SK-N-MC (cell line): Measurements from ENCODE around the gene KCNN3.

Experiments
- DNase-seq: peaks from one replicate; pipeline ENCODE4 v3.0.0-alpha.2; 2011; ENCODE audit warnings: low read depth, low spot score
- H3K27ac ChIP-seq: fragments of 200-600 bp; sonication (generic); 2 replicates; pipeline ENCODE4 v1.5.1; 2016; ENCODE audit warnings: mixed run types
- H3K36me3 ChIP-seq: fragments of 200-600 bp; sonication (generic); 2 replicates; pipeline ENCODE4 v1.6.1; 2017; ENCODE audit warnings: antibody characterized with exemption, low read length, mixed read lengths; ENCODE audit not compliant: insufficient read depth
- H3K4me3 ChIP-seq: fragments of 200-600 bp; sonication (generic); 2 replicates; pipeline ENCODE4 v1.5.1; 2016
- H3K9ac ChIP-seq: fragments of 200-600 bp; sonication (generic); 2 replicates; pipeline ENCODE4 v1.8.0; 2017; ENCODE audit warnings: mixed run types, mixed read lengths; ENCODE audit not compliant: insufficient read length
- H3K9me3 ChIP-seq: fragments of 200-600 bp; sonication (generic); 2 replicates; pipeline ENCODE4 v1.6.1; 2017; ENCODE audit warnings: low read depth, mild to moderate bottlenecking, antibody characterized with exemption, low read length, moderate library complexity, mixed read lengths
- EZH2 ChIP-seq: fragments of 200-600 bp; sonication (generic); IDR thresholded peaks from one replicate; pipeline ENCODE4 v1.6.1; 2017; ENCODE audit warnings: antibody characterized with exemption
- FOXP2 ChIP-seq: optimal IDR thresholded peaks from 2 replicates; pipeline ENCODE3; 2011; ENCODE audit warnings: mild to moderate bottlenecking, moderate library complexity; ENCODE audit not compliant: insufficient read depth; ENCODE audit errors: extremely low read length, control extremely low read depth
- POLR2AphosphoS5 ChIP-seq: IDR thresholded peaks from 2 replicates; pipeline ENCODE4 v1.6.1; 2012; ENCODE audit warnings: mild to moderate bottlenecking, low read depth, low read length, borderline replicate concordance

Gene KCNN3

DNA sequence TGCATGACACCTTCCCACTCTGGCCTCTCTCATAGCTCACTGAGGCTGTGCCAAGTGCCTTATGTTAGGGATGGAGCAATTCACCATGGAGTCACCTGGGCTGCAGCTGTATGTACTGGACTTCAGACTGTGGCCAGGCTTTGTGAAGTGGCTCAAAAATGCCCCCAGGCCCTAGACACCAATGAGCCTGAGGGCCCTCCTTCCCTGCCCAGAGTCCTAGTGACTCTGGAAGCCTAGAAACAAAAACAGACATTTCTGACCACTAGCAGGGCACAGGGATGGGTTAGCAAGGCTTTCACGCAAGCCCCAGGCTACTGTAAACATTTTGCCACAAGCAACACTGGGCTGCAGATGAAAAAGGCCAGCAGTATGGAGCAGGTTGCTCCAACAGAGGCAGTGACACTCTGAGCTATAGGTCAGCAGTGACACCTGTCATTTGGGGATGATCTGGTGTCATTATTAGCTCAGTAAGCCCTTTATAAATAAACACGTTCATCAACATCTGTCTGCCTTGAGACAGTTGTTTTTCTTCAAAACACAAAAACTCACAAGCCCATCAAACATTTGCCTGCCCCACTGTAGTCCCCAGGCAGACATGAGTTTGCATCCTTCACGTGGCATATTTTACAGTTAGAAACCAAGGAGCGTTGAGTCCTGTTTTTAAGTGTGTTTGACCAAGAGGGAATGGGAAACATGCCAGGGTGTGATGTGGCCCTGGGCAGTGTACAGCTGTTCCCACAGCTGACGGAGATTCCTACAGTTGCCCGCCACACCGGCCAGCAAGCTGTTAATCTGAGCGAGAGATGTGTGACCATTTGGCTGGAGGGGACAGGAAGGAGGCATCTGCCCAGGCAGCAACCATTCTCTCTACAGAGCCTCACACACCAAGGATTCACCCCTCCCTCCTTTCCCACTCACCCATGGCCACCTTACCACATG, 66.8 kb downstream of the KCNN3 start:
- no peak for DNase-seq
- TF ChIP-seq EZH2 (no peak), POLR2AphosphoS5 (no peak), FOXP2 (no peak)
- Histone ChIP-seq H3K27ac (no peak overlapping the region), H3K9ac (no peak overlapping the region), H3K36me3 (no peaks in the 10 kb centered on the region), H3K4me3 (no peak overlapping the region), H3K9me3 (no peaks in the 10 kb centered on the region)

DNA sequence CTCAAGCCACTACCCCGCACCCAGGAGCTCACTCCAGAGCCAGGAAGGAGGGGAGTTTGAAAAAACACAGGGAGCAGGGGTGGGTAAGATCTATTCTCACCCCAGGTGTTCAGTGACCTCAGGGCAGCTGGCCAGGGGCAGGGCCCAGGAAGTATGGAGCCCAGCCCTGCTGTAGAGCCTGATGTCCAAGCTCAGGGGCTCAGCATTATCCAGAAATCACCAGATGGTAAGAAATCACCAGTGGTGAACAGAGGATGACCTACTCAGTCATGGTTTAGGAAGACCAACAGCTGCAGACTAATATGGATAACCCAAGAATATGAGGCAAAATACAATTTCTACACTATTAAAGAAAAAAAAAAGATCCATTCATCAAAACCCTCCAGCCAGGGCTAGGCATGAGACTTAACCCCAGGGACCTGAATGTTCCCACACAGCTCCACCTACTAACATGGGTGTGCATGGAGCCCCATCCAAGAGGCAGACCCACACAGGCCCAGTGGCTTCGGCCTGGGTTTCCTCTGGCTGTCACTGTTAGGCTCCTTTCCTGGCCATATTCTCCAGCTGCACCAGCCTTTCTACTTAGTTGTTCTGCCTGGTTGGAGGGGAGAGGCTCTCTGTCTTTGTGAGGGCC, 67.6 kb downstream of the KCNN3 start:
- Histone ChIP-seq H3K27ac (no peak overlapping the region), H3K36me3 (no peaks in the 10 kb centered on the region), H3K9ac (no peak overlapping the region), H3K9me3 (no peaks in the 10 kb centered on the region), H3K4me3 (no peak overlapping the region)
- DNase-seq, result no peak
- TF ChIP-seq POLR2AphosphoS5 (no peak), FOXP2 (no peak), EZH2 (no peak)

DNA sequence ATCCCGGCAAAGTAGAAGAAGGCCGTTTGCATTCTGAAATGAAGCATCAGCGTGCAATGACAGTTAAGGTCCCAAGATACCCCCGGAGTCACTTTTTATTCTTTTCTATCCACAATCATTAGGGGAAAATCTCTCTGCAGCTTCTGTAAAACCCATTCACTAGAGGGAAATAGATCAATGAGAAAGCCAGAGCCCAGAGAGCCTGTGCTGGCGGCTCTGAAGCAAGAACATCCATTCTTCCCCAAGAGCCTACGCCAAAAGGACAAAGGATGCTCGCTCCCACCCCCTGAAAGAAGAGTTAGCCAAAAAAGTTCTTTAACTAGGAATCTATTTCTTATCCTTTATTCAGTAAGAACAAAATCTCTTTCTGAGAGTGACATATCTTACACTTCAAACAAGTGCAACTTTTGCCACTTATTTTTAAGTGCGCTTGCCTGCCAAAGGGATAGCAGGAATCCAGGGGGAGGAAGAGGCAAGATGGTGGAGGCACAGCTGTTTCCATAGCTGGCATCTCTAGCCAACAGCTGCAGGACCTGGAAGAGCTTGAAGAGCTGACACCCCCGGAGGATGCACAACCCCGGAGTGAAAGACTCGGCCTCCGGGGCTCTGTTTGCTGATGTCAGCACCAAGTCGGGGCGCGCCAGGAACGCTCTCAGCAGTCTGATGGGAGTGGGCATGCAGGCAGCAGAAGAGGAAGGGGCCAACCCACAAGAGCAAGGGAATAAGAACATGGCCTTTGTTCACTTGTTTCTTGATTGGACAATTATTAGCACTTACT, 68.7 kb downstream of the KCNN3 start:
- Histone ChIP-seq H3K27ac (no peak overlapping the region), H3K9ac (no peak overlapping the region), H3K36me3 (no peaks in the 10 kb centered on the region), H3K4me3 (no peak overlapping the region), H3K9me3 (no peaks in the 10 kb centered on the region)
- no peak for DNase-seq
- TF ChIP-seq EZH2, result no peak
- no peak for TF ChIP-seq POLR2AphosphoS5
- TF ChIP-seq FOXP2, result no peak

DNA sequence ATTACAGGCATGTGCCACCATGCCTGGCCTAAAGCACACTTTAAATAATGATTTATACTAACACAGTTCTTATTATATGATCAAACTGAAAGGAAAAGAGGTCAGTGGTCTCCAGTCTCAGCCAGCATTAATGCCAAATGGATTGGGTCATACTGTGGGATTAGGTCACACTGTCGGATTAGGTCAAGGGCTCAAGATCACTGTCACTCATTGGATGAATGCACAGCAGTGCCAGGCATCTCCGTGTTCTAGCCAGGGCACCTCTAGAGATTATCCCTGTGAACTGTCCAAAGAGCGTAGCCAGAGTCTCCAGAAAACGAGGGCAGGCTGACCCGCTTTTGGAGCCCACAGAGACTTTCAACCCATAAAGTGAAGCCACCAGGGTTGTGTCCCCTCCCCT, 70.9 kb downstream of the KCNN3 start:
- no peaks in the 10 kb centered on the region for H3K36me3 ChIP-seq
- TF ChIP-seq POLR2AphosphoS5 (no peak), FOXP2 (no peak), EZH2 (no peak)
- no peak overlapping the region for H3K27ac ChIP-seq
- DNase-seq, result no peak
- no peak overlapping the region for H3K4me3 ChIP-seq
- H3K9ac ChIP-seq, result no peak overlapping the region
- H3K9me3 ChIP-seq, result no peaks in the 10 kb centered on the region

DNA sequence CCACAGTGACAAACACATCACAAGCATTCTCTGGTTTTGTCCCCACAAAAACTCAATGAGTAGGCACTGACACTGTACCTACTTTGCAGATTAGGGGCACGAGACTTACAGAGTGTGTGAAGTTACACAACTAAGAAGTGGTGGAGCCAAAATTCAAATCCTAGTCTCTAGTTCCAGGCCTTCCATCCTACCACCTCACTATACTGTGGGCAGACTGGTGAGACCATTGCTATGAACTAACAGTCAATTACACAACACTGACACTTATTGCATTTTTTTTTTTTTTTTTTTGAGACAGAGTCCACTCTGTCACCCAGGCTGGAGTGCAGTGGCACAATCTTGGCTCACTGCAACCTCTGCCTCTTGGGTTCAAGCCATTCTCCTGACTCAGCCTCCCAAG, 71.4 kb downstream of the KCNN3 start:
- TF ChIP-seq FOXP2 (no peak), EZH2 (no peak), POLR2AphosphoS5 (no peak)
- no peaks in the 10 kb centered on the region for H3K36me3 ChIP-seq
- H3K4me3 ChIP-seq, result no peak overlapping the region
- no peak for DNase-seq
- H3K9me3 ChIP-seq, result no peaks in the 10 kb centered on the region
- no peak overlapping the region for H3K9ac ChIP-seq
- no peak overlapping the region for H3K27ac ChIP-seq

DNA sequence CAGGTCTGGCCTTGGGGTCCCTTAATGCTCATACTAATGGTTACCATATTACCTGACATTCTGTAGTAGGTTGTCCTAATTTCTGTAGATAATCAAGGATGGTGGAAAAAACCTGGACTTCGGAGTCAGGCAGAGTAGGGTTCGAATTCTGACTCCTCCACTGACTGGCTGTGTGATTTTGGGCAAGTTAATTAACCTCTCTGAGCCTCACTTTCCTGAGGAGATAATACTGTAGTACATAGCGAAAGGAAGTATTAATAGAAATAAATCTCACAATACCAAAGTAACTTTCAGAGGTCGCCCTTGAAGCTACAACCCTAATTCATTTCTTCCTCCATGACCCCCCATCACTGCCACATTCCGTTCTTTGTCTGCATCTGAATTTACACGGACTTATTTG, 72.9 kb downstream of the KCNN3 start:
- Histone ChIP-seq H3K27ac (no peak overlapping the region), H3K9me3 (no peaks in the 10 kb centered on the region), H3K4me3 (no peak overlapping the region), H3K36me3 (no peaks in the 10 kb centered on the region), H3K9ac (no peak overlapping the region)
- DNase-seq, result no peak
- TF ChIP-seq POLR2AphosphoS5 (no peak), FOXP2 (no peak), EZH2 (no peak)

DNA sequence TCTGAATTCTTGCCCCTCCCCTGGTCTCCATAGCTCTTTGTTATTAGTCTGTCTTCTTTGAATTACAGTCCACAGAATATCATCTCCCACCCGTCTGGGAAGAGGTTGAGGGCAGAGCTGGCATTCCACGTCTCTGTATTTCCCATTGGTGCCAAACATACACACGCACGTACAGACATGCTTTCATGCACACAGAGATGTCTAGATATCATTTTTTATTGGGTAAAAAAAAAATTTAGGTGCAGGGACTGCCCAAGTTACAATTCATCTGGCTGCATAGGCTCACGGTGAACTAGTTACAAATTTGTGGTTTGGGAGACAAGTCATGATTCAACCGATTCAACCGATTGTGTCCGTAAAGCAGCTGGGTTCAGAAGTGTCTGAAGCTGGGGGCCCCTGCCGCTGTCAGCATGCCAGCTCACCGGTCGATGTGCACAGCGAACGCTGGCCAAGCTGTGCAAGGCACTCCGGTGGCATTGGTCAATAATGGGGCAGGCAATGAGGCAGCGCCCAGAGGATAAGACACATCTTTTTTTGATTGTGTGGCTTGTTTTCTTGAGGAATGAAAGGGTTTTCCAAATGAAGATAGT, 73.7 kb downstream of the KCNN3 start:
- no peak for TF ChIP-seq FOXP2
- no peak for TF ChIP-seq EZH2
- no peak for TF ChIP-seq POLR2AphosphoS5
- H3K27ac ChIP-seq, result no peak overlapping the region
- no peak for DNase-seq

DNA sequence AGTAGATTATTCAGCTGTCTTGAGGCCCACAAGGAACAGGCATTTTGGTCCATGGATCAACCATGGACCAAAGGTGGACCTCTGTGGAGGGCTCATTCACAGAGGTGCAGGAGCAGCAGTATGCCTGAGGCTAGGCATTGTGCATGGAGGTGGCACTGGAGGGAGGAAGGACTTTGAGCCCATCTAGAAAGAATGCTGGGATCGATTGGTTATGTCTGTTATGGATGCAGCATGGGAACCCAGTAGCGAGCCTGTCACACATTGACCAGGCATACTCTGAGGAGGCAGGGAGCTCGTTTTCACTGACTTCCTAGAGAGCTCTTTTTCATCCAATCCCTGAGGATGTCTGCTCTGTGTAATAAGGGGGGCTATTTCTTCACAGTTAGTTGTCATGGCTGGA, 75.5 kb downstream of the KCNN3 start:
- TF ChIP-seq EZH2, result no peak
- no peak for TF ChIP-seq FOXP2
- TF ChIP-seq POLR2AphosphoS5, result no peak
- H3K27ac ChIP-seq, result no peak overlapping the region
- no peak overlapping the region for H3K9ac ChIP-seq
- H3K36me3 ChIP-seq, result no peaks in the 10 kb centered on the region
- no peak for DNase-seq
- H3K9me3 ChIP-seq, result no peaks in the 10 kb centered on the region
- no peak overlapping the region for H3K4me3 ChIP-seq

More for the DNA sequence above, 73.7 kb downstream of the KCNN3 start:
- no peak overlapping the region for H3K4me3 ChIP-seq
- H3K9me3 ChIP-seq, result no peaks in the 10 kb centered on the region
- no peaks in the 10 kb centered on the region for H3K36me3 ChIP-seq
- no peak overlapping the region for H3K9ac ChIP-seq
